Activated CD4-positive, CD25-positive, alpha-beta regulatory T cell treated with anti-CD3 and anti-CD28 coated beads, Interleukin-2, amount 50 U/mL, for 16 hours (primary cell): ENCODE results near the gene C19orf85.
A peak's percentile ranks its signal among the peaks of the same experiment; 100 is the strongest.
"Not testable (repeated sequence)": the region's sequence is repeated elsewhere in the genome, so short reads cannot be mapped to it uniquely, and the experiment has no call there.

Experiments used
- DNase-seq: peaks from one replicate; pipeline ENCODE4 v3.0.0-alpha.2; 2020; ENCODE audit warnings: low read depth, low spot score

The C19orf85 gene

GRCh38 chr19:55441692-55442321 is 22.7 kb downstream of the C19orf85 start:
- DNase-seq = no peak

GRCh38 chr19:55441319-55441691 is 23.2 kb downstream of the C19orf85 start:
- DNase-seq = no peak

- no peak for DNase-seq
Observed at GRCh38 chr19:55440411-55441105, 24.0 kb downstream of the C19orf85 start.

- no peak for DNase-seq
Observed at GRCh38 chr19:55439052-55439451, 25.5 kb downstream of the C19orf85 start.

- DNase-seq = no peak
Observed at GRCh38 chr19:55437410-55437809, 27.1 kb downstream of the C19orf85 start.

- no peak for DNase-seq
Observed at GRCh38 chr19:55436847-55437246, 27.7 kb downstream of the C19orf85 start.

- no peak for DNase-seq
Observed at GRCh38 chr19:55435020-55435419, 29.5 kb downstream of the C19orf85 start.

GRCh38 chr19:55434356-55434919 is 30.1 kb downstream of the C19orf85 start:
- DNase-seq = no peak

GRCh38 chr19:55433292-55433691 is 31.3 kb downstream of the C19orf85 start:
- DNase-seq = no peak

GRCh38 chr19:55432241-55432959 is 32.2 kb downstream of the C19orf85 start:
- no peak for DNase-seq

- DNase-seq = no peak
Observed at GRCh38 chr19:55431183-55431582, 33.4 kb downstream of the C19orf85 start.

GRCh38 chr19:55426042-55426441 is 38.5 kb downstream of the C19orf85 start:
- no peak for DNase-seq

GRCh38 chr19:55424518-55424917 is 40.0 kb downstream of the C19orf85 start:
- no peak for DNase-seq

GRCh38 chr19:55423225-55424005 is 41.1 kb downstream of the C19orf85 start:
- no peak for DNase-seq

- DNase-seq = not testable (repeated sequence)
Observed at GRCh38 chr19:55421281-55421680, 43.3 kb downstream of the C19orf85 start.

- no peak for DNase-seq
Observed at GRCh38 chr19:55419624-55420236, 44.8 kb downstream of the C19orf85 start.

- no peak for DNase-seq
Observed at GRCh38 chr19:55419103-55419502, 45.4 kb downstream of the C19orf85 start.

GRCh38 chr19:55418185-55418584 is 46.4 kb downstream of the C19orf85 start:
- peak; percentile 21 for DNase-seq
